ENCODE results near the gene PRKG1.
A peak's percentile ranks its signal among the peaks of the same experiment; 100 is the strongest.
"Not testable (repeated sequence)": the region's sequence is repeated elsewhere in the genome, so short reads cannot be mapped to it uniquely, and the experiment has no call there.

Gene PRKG1

DNA sequence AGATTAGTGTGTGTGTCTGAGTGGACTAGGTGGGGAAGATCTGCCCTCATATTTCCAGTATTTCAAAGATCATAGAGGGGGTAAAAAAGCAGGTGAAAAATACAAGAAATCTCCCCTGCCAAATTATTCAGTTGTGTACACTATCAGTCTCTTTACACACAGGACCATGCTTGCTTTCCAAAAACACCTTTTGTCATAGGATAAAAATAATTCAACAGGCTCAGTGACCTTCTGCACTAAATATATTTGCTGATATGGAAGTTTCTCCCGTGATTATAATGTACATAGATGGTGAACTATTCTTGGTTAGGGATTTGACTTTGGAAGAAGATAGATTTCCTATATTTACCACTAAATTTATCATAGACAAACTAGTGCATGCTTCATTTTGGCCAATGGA lies 649.8 kb downstream of the PRKG1 start:
- no peak for FAIRE-seq

DNA sequence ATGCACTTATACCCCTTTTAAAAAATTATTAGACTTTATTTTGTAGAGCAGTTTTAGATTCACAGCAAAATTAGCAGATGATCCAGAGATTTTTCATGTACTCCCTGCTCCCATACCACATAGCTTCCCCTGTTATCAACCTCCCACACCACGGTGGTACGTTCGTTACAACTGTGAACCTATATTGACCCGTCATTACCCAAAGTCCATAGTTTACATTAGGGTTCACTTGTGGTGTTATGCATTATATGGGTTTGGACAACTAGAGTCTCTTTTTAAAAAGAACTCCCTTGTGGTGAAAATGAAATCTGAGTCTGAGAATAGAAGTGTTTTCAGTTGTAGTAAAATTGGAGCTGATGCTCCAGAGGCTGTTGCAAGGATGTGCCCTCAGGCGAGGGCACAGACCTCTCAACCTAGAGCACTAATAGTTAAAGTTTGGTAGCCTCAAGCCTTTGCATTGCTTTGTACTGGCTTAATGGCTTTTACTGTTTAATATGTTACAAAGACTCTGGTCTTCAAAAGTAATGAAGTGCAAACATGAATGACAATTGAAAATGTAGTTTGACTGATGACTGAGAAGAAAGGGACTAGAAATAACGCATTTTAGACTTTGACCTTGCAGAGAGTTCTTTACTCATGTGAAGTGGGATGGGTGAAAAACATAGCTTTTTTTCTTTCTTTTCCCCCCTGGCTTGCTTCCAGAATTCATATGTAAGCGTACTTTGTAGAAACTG lies 655.7 kb downstream of the PRKG1 start:
- FAIRE-seq, result no peak

- no peak for FAIRE-seq
Measured at GRCh38 chr10:51733057-51733456, 658.8 kb downstream of the PRKG1 start.

- FAIRE-seq, result no peak
Measured at GRCh38 chr10:51743146-51743545, 668.9 kb downstream of the PRKG1 start.

- no peak for FAIRE-seq
Measured at GRCh38 chr10:51744235-51745000, 670.1 kb downstream of the PRKG1 start.

GRCh38 chr10:51745397-51745796 lies 671.1 kb downstream of the PRKG1 start:
- FAIRE-seq, result no peak

- FAIRE-seq, result no peak
Measured at GRCh38 chr10:51747216-51747615, 672.9 kb downstream of the PRKG1 start.

GRCh38 chr10:51748959-51749358 lies 674.7 kb downstream of the PRKG1 start:
- no peak for FAIRE-seq

DNA sequence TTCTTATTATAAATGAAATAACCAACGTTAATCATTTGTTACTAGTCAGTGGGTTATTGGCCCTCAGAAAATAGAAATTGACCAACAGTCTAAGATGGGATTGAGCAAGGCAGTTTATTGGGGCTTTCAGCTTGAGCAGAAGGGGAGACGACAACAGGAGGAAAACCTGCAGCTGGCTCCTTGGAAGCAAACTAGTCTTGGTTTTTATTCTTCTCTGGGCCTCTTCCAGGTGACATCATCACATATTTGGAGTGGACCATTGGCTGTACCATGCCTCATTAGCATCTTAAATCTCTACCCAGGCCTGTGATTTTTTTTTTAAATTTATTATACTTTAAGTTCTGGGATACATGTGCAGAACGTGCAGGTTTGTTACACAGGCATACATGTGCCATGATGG lies 684.1 kb downstream of the PRKG1 start:
- no peak for FAIRE-seq

GRCh38 chr10:51758838-51759237 lies 684.6 kb downstream of the PRKG1 start:
- FAIRE-seq, result not testable (repeated sequence)

DNA sequence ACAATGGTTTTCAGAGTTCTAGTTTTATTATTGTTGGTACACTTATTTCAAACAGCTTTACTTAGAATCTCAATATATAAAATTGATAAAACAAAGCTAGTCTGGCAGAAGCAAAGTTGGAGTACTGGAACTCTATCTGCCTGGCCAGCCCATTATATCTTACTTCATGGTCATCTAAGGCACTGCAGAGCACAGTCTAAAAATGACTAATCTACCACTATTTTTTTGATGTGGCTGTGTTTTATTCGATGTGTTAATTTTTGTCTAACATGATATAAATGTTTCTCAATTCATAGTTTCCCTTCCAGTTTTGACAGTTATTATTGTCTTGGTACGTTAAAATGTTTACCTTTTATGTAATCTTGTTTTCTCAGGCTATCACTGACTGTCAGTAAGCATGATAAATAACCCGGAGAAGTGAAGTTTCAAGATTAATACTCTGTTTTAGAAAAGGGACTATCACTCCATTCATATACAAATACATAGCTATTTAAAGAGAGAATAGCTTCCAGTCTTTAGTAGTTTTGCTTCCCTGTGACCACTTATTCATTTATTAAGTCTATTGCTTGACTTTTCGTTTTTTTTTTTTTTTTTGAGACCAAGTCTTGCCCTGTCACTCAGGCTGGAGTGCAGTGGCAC lies 685.7 kb downstream of the PRKG1 start:
- no peak for FAIRE-seq

DNA sequence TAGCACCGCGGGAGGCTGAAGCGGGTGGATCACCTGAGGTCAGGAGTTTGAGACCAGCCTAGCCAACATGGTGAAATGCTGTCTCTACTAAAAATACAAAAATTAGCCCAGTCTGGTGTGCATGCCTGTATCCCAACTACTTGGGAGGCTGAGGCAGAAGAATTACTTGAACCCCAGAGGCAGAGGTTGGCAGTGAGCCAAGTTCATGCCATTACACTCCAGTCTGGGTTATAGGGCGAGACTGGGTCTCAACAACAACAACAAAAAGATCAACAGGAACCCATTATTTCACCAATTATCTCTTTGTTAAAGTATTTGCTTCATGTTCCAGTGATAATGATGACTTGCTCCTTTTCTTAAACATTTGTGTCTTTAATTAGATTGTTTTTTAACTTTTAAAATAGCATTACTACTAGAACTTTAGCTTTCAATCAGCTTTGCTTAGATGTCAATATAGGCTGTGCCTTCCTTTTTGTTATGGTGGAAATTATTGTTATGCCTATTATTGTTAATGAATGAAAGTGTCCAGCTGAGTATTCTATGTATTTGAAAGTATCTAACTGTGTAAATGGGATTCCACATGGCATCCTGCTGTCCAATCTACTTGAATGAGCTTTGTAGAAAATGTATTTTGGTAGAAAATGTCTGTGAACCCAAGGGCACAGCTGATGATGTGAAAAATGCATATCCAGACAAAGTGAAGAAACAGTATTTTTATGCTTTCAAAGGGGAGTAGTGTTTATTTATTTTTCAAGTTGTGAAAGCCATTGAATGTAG lies 686.8 kb downstream of the PRKG1 start:
- FAIRE-seq, result no peak

GRCh38 chr10:51763746-51764145 lies 689.5 kb downstream of the PRKG1 start:
- no peak for FAIRE-seq

GRCh38 chr10:51765284-51765971 lies 691.1 kb downstream of the PRKG1 start:
- no peak for FAIRE-seq

DNA sequence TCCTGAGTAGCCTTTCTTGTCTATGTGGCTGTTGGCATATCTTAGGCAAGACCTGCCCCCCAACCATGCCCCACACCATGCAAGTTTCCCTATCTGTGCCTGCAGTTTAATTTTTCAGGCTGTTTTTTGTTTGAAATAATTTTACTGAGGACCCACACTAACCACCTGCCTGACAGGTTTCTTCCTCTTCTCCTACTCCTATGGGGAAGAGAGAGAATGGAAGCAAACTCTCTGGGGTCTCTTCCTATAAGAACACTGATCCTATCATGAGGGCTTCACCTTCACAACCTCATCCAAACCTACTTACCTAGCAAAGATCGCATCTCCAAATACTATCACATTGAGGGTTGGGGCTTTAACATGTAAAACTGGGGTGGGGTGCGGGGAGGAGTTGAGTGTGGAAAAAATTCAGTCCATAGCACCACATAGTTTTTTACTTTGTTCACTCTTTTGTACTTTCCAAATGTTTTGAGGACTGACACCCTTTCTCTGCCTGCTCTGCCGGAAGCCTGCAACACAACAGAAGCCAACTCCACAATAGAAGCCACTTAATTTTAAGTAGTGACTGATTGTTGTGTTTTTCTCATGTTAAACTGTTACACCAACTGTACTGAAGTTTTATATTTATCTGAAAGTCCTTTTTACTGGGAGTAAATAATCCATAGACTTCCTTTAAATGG lies 692.3 kb downstream of the PRKG1 start:
- no peak for FAIRE-seq

DNA sequence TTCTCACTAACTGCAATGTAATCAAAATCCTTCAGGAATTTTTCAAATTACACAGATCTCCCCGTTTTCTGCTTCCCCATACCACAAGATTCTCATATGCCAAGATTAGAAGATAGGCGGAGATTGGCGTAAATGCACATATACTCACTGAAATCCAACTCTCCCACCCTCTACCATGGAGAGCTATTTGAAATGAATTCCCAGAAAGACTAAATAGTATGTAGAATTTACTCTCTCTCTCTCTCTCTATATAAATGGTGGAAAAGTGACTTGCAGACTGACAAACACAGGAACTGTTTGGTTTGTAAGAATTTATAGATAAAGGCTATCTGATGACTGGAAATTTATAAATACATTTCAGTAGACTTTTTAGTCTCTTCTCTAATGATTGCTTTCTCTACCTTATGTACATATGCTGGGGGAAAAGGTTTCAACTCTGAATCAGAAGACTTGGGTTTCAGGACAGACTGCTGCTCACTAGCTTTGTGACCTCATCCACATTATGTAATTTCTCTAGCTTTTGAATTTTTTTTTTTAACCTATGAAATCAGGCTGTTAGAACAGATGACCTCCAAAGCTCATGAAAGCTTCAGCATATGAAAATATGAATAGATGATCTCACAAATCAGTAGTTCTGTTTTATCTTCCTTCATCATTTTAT lies 692.9 kb downstream of the PRKG1 start:
- no peak for FAIRE-seq

DNA sequence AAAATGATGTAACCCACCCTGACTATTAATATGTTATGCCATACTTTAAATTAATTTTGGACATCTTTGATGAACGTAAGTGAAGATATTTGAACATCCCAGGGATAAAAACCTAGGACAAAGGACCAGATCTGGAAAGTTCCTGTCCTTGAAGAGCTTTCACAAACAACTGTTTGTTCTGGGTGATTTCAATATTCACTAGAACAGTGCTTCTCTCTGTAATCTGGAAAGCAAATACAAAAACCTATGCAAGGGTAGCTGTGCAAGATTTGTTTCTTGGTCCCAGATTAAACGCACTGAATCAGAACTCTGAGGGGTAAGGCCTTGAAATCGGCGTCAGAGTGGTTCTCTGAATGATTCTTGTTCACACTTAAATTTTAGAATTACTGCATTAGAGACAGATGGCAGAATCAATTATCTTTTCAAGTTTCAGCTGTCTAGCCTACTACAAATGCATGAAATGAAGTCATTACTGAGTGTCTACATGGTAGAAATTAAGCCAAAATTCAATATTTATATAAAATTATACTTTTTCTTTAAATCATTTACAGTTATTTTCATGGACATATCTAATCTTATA lies 694.7 kb downstream of the PRKG1 start:
- no peak for FAIRE-seq

GRCh38 chr10:51770709-51771108 lies 696.4 kb downstream of the PRKG1 start:
- FAIRE-seq, result no peak

GRCh38 chr10:51772387-51772786 lies 698.1 kb downstream of the PRKG1 start:
- peak; percentile 4 for FAIRE-seq

DNA sequence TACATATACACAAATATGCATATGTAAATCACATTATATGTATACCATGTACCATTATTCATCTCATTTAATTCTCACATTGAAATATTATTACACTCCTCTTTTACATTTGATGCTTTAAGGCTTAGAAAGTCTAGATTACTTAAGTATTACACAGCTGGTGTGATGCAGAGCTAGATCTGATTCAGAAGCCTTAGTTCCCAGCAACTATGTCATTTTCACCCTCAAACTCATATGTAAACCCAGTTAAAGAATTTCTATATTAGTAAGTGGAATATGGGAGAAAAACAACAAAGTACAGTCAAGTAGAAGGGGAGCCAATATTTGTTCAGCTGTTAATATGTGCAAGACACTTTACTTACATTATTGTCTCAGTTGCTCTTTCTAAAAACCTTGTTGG lies 699.4 kb downstream of the PRKG1 start:
- no peak for FAIRE-seq

DNA sequence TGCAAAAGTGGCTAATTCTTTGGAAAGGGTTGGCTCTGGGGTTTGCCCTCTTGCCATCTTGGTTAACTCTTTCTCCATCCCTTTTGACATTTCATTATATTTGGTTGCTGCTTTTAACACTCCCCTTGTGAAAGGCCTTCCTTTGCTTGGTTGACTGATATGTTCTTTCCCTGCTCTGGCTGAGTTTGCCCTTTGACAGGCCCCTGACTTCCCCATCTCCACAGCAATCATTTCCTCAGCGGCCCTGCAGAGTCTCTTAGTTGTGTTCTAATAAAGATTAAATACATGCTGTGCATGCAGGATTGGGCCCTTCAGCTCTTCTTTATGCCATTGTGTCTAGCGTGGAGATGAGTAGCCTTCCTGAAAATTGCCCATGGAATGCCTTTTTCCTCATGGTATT lies 709.7 kb downstream of the PRKG1 start:
- FAIRE-seq, result no peak

Data from endometrium (tissue), 2 donors.